ENCODE results near the gene SYT8.
A peak's percentile ranks its signal among the peaks of the same experiment; 100 is the strongest.
"Not testable (repeated sequence)": the region's sequence is repeated elsewhere in the genome, so short reads cannot be mapped to it uniquely, and the experiment has no call there.

The SYT8 gene

GRCh38 chr11:1861435-1862411, 26.9 kb downstream of the SYT8 start:
- DNase-seq = no peak

GRCh38 chr11:1862588-1863351, 28.0 kb downstream of the SYT8 start:
- DNase-seq = peak; percentile 26

GRCh38 chr11:1863352-1864216, 28.8 kb downstream of the SYT8 start:
- DNase-seq = peak; percentile 94

GRCh38 chr11:1864231-1864630, 29.4 kb downstream of the SYT8 start:
- DNase-seq = no peak

GRCh38 chr11:1864831-1865665, 30.3 kb downstream of the SYT8 start:
- no peak for DNase-seq

GRCh38 chr11:1866226-1866625, 31.4 kb downstream of the SYT8 start:
- no peak for DNase-seq

- no peak for DNase-seq
Observed at GRCh38 chr11:1866776-1867175, 32.0 kb downstream of the SYT8 start.

GRCh38 chr11:1867381-1867780, 32.6 kb downstream of the SYT8 start:
- DNase-seq = no peak

GRCh38 chr11:1868056-1868635, 33.4 kb downstream of the SYT8 start:
- no peak for DNase-seq

GRCh38 chr11:1868636-1869291, 34.0 kb downstream of the SYT8 start:
- DNase-seq = no peak

- no peak for DNase-seq
Observed at GRCh38 chr11:1869427-1870325, 34.9 kb downstream of the SYT8 start.

- DNase-seq = no peak
Observed at GRCh38 chr11:1870326-1870696, 35.5 kb downstream of the SYT8 start.

GRCh38 chr11:1870721-1871466, 36.1 kb downstream of the SYT8 start:
- DNase-seq = no peak

GRCh38 chr11:1871531-1871930, 36.7 kb downstream of the SYT8 start:
- DNase-seq = no peak

GRCh38 chr11:1872267-1872985, 37.6 kb downstream of the SYT8 start:
- no peak for DNase-seq

- peak; percentile 29 for DNase-seq
Observed at GRCh38 chr11:1873048-1873812, 38.4 kb downstream of the SYT8 start.

GRCh38 chr11:1873813-1874150, 39.0 kb downstream of the SYT8 start:
- DNase-seq = not testable (repeated sequence)

All from fibroblast of skin of scalp (primary cell).